IMR-90 (cell line): ENCODE measurements around the gene ATP1B4. TPM values are rescaled to one million over a fixed set of nuclear protein-coding genes. Genes with fewer than 3 reads are reported as not detected.

Experiments used
- ATAC-seq: fragments of 200-7000 bp; cut with Tn5 transposase; 2 replicates; pipeline ENCODE4 v1.9.1; 2020; ENCODE audit warnings: low read depth, mild to moderate bottlenecking, moderate library complexity
- BruUV-seq: library from RNA; stranded (reverse); fragments of 400-500 nt; replicated peaks from 2 replicates; lab custom pipeline; 2021; lab: Mats Ljungman, UMichigan
- CTCF ChIA-PET: fragments of 300-600 bp; formaldehyde crosslinking; extraction: SDS; loops from one replicate; lab custom pipeline; 2021; ENCODE audit warnings: antibody characterized with exemption; lab: Yijun Ruan, JAX
- POLR2A ChIA-PET: fragments of 300-600 bp; sonication (Branson Sonifier 250); formaldehyde crosslinking; loops from one replicate; lab custom pipeline; 2022; ENCODE audit warnings: antibody characterized with exemption; ENCODE audit not compliant: unreplicated experiment; lab: Charles Lee
- DNase-seq: peaks from one replicate; pipeline ENCODE4 v3.0.0; 2013
- H2AFZ ChIP-seq: replicated peaks from 2 replicates; pipeline ENCODE3; 2013; ENCODE audit warnings: low read length, mild to moderate bottlenecking; ENCODE audit not compliant: poor library complexity
- H2AK5ac ChIP-seq: 2 replicates; pipeline ENCODE4 v1.6.1; 2013; ENCODE audit warnings: low read depth, low read length, inconsistent platforms
- H2AK9ac ChIP-seq: replicated peaks from 2 replicates; pipeline ENCODE3; 2013; ENCODE audit warnings: mild to moderate bottlenecking, low read depth, low read length, moderate library complexity; ENCODE audit not compliant: poor library complexity
- H2BK120ac ChIP-seq: 2 replicates; pipeline ENCODE4 v1.6.1; 2013; ENCODE audit warnings: low read depth, low read length, inconsistent platforms
- H2BK15ac ChIP-seq: 3 replicates; pipeline ENCODE4 v1.6.1; 2013; ENCODE audit warnings: low read depth, low read length, inconsistent platforms
- H2BK20ac ChIP-seq: 2 replicates; pipeline ENCODE4 v1.6.1; 2013; ENCODE audit warnings: low read depth, mild to moderate bottlenecking, inconsistent platforms, low read length, moderate library complexity
- H2BK5ac ChIP-seq: 2 replicates; pipeline ENCODE4 v1.6.1; 2013; ENCODE audit warnings: mild to moderate bottlenecking, low read depth, low read length, inconsistent platforms; ENCODE audit not compliant: poor library complexity, severe bottlenecking
- H3K14ac ChIP-seq: replicated peaks from 2 replicates; pipeline ENCODE4 v1.6.1; 2013; ENCODE audit warnings: low read depth, low read length, inconsistent platforms
- H3K18ac ChIP-seq: 2 replicates; pipeline ENCODE4 v1.6.1; 2013; ENCODE audit warnings: low read depth, low read length, control low read depth
- H3K23ac ChIP-seq: 2 replicates; pipeline ENCODE4 v1.6.1; 2013; ENCODE audit warnings: low read depth, low read length, inconsistent platforms
- H3K27ac ChIP-seq: 2 replicates; pipeline ENCODE4 v1.5.1; 2013; ENCODE audit warnings: mild to moderate bottlenecking, control low read depth, low read length; ENCODE audit not compliant: insufficient read depth
- H3K27me3 ChIP-seq: 2 replicates; pipeline ENCODE4 v1.6.1; 2013; ENCODE audit warnings: low read length; ENCODE audit not compliant: control insufficient read depth, insufficient read depth
- H3K36me3 ChIP-seq: 2 replicates; pipeline ENCODE4 v1.6.1; 2013; ENCODE audit warnings: low read length, mixed read lengths; ENCODE audit not compliant: control insufficient read depth, insufficient read depth
- H3K4ac ChIP-seq: 2 replicates; pipeline ENCODE4 v1.6.1; 2013; ENCODE audit warnings: low read depth, low read length, inconsistent platforms
- H3K4me1 ChIP-seq: 2 replicates; pipeline ENCODE4 v1.6.1; 2013; ENCODE audit warnings: low read length, mixed read lengths; ENCODE audit not compliant: control insufficient read depth, insufficient read depth
- H3K4me2 ChIP-seq: 2 replicates; pipeline ENCODE4 v1.6.1; 2013; ENCODE audit warnings: low read depth, mild to moderate bottlenecking, control low read depth, low read length, moderate library complexity
- H3K4me3 ChIP-seq: 2 replicates; pipeline ENCODE4 v1.5.1; 2013; ENCODE audit warnings: low read depth, mild to moderate bottlenecking, control low read depth, low read length, moderate library complexity; ENCODE audit not compliant: insufficient read depth
- H3K56ac ChIP-seq: 2 replicates; pipeline ENCODE4 v1.6.1; 2013; ENCODE audit warnings: low read length, inconsistent platforms; ENCODE audit not compliant: insufficient read depth; ENCODE audit errors: extremely low read depth
- H3K79me1 ChIP-seq, 2 experiments: 2 replicates each; pipeline ENCODE4 v1.6.1; 2013; ENCODE audit warnings: low read length in 2 of 2, inconsistent platforms in 1 of 2, low read depth in 1 of 2
- H3K9ac ChIP-seq: 2 replicates; pipeline ENCODE4 v1.6.1; 2013; ENCODE audit warnings: low read depth, low read length, control low read depth
- H3K9me1 ChIP-seq: 2 replicates; pipeline ENCODE4 v1.6.1; 2013; ENCODE audit warnings: low read length, inconsistent platforms; ENCODE audit not compliant: insufficient read depth
- H3K9me3 ChIP-seq: 2 replicates; pipeline ENCODE4 v1.6.1; 2013; ENCODE audit warnings: low read length; ENCODE audit not compliant: control insufficient read depth, insufficient read depth
- H4K20me1 ChIP-seq: 2 replicates; pipeline ENCODE4 v1.6.1; 2013; ENCODE audit warnings: low read length, inconsistent platforms; ENCODE audit not compliant: insufficient read depth
- H4K5ac ChIP-seq: 2 replicates; pipeline ENCODE4 v1.6.1; 2013; ENCODE audit warnings: mild to moderate bottlenecking, low read depth, low read length, control low read depth
- H4K8ac ChIP-seq, 2 experiments: 2 replicates each; pipeline ENCODE4 v1.6.1; 2013; ENCODE audit warnings: low read depth in 2 of 2, low read length in 2 of 2, control low read depth in 1 of 2, inconsistent platforms in 1 of 2
- H4K91ac ChIP-seq: 2 replicates; pipeline ENCODE4 v1.6.1; 2013; ENCODE audit warnings: low read depth, low read length, inconsistent platforms; ENCODE audit not compliant: insufficient read depth
- BHLHE40 ChIP-seq: fragments of 150-350 bp; IDR thresholded peaks from 2 replicates; pipeline ENCODE4 v1.6.1; 2016; ENCODE audit warnings: mild to moderate bottlenecking, low read depth, low read length
- CEBPB ChIP-seq: IDR thresholded peaks from 2 replicates; pipeline ENCODE4 v1.6.1; 2012; ENCODE audit warnings: low read depth, low read length, improper control_type of control experiment
- CHD1 ChIP-seq: IDR thresholded peaks from 2 replicates; pipeline ENCODE4 v1.6.1; 2012; ENCODE audit warnings: low read depth, low read length, improper control_type of control experiment
- CTCF ChIP-seq: conservative IDR thresholded peaks from 2 replicates; pipeline ENCODE4 v1.5.1; 2012; ENCODE audit warnings: mild to moderate bottlenecking, low read depth, low read length, improper control_type of control experiment
- ELK1 ChIP-seq: fragments of 150-350 bp; IDR thresholded peaks from 2 replicates; pipeline ENCODE4 v1.6.1; 2016; ENCODE audit warnings: low read depth, mild to moderate bottlenecking, low read length, moderate library complexity, borderline replicate concordance
- FOS ChIP-seq: fragments of 150-350 bp; IDR thresholded peaks from 2 replicates; pipeline ENCODE4 v1.6.1; 2016; ENCODE audit warnings: low read depth, low read length
- MAFK ChIP-seq: IDR thresholded peaks from 2 replicates; pipeline ENCODE4 v1.6.1; 2012; ENCODE audit warnings: low read depth, low read length, improper control_type of control experiment
- MAZ ChIP-seq: IDR thresholded peaks from 2 replicates; pipeline ENCODE4 v1.6.1; 2012; ENCODE audit warnings: low read depth, mild to moderate bottlenecking, low read length, improper control_type of control experiment, moderate library complexity, borderline replicate concordance
- MXI1 ChIP-seq: IDR thresholded peaks from 2 replicates; pipeline ENCODE4 v1.6.1; 2012; ENCODE audit warnings: low read depth, mild to moderate bottlenecking, low read length, moderate library complexity, borderline replicate concordance
- NFE2L2 ChIP-seq: fragments of 150-350 bp; IDR thresholded peaks from 2 replicates; pipeline ENCODE4 v1.6.1; 2016; ENCODE audit warnings: low read depth, mild to moderate bottlenecking, low read length
- POLR2A ChIP-seq: IDR thresholded peaks from 2 replicates; pipeline ENCODE4 v1.6.1; 2012; ENCODE audit warnings: mild to moderate bottlenecking, low read depth, low read length
- RAD21 ChIP-seq: IDR thresholded peaks from 2 replicates; pipeline ENCODE4 v1.6.1; 2012; ENCODE audit warnings: low read length, improper control_type of control experiment
- RCOR1 ChIP-seq: IDR thresholded peaks from 2 replicates; pipeline ENCODE4 v1.6.1; 2012; ENCODE audit warnings: mild to moderate bottlenecking, low read length, improper control_type of control experiment; ENCODE audit not compliant: insufficient replicate concordance
- RFX5 ChIP-seq: IDR thresholded peaks from 2 replicates; pipeline ENCODE4 v1.8.0; 2012; ENCODE audit warnings: low read depth, mild to moderate bottlenecking, low read length, moderate library complexity
- SMC3 ChIP-seq: fragments of 150-350 bp; IDR thresholded peaks from 2 replicates; pipeline ENCODE4 v1.6.1; 2016; ENCODE audit warnings: low read depth, mild to moderate bottlenecking, antibody characterized with exemption, low read length, moderate library complexity
- WGBS, 2 experiments: methylation state at CpG; one replicate each; pipeline versions ENCODE4 v1.1.5 to v1.1.7; 2013; ENCODE audit warnings: missing lambda C conversion rate in 2 of 2; ENCODE audit not compliant: insufficient read length in 1 of 2; ENCODE audit errors: extremely low coverage in 2 of 2; 5-methylcytosine and 5-hydroxymethylcytosine counted together
- dilution Hi-C: fragments of 300-500 bp; cut with HindIII; formaldehyde crosslinking; loops from one replicate; pipeline ENCODE4 v1.14.3; 2018; ENCODE audit warnings: low sequenced_read_pairs; ENCODE audit not compliant: unreplicated experiment
- in situ Hi-C: fragments of 300-500 bp; cut with MboI; formaldehyde crosslinking; loops from 3 replicates; pipeline ENCODE4 v1.14.3; 2019; ENCODE audit warnings: low sequenced_read_pairs, inconsistent platforms, mixed read lengths
- intact Hi-C: fragments of 100-400 bp; cut with micrococcal nuclease; formaldehyde crosslinking; loops from 2 replicates; pipeline ENCODE4 v1.10.0; 2022
- polyA plus RNA-seq, 3 experiments: library from polyadenylated mRNA; depleted of rRNA; stranded (reverse); fragments of >200 nt; gene quantifications; 2 replicates each; pipeline ENCODE4 v1.2.3, GENCODE V29; 2012; ENCODE audit warnings: low replicate concordance in 1 of 3
- total RNA-seq: library from RNA; depleted of rRNA; stranded (reverse); fragments of >200 nt; gene quantifications from 2 replicates; pipeline ENCODE4 v1.2.3, GENCODE V29; 2012
- TF ChIP-seq, protein P1 (sequence below): fragments of 150-350 bp; IDR thresholded peaks from 2 replicates; pipeline ENCODE4 v1.6.1; 2017; ENCODE audit warnings: mild to moderate bottlenecking, antibody characterized with exemption, low read length, low read depth

The ATP1B4 gene
- total and polyA plus RNA-seq, 2 of the 4 experiments (the other 2 are of a cell fraction), result not detected

- Histone ChIP-seq H3K27me3 (peaks cover 6% of the 10 kb centered on the region), H3K9me3 (no peaks in the 10 kb centered on the region), H3K27ac (no peak overlapping the region), H2AK9ac (no peak overlapping the region), H4K8ac (no peak overlapping the region), H3K18ac (no peak overlapping the region), H2BK20ac (no peak overlapping the region), H4K20me1 (no peaks in the 10 kb centered on the region), H3K79me1 (no peaks in the 10 kb centered on the region), H2BK120ac (no peak overlapping the region), H2BK15ac (no peak overlapping the region), H3K36me3 (no peaks in the 10 kb centered on the region), H3K4ac (no peak overlapping the region), H3K4me1 (no peaks in the 10 kb centered on the region), H3K9me1 (no peaks in the 10 kb centered on the region), H4K5ac (no peak overlapping the region), H3K4me2 (no peak overlapping the region), H2AK5ac (no peak overlapping the region), H3K23ac (no peak overlapping the region), H2BK5ac (no peak overlapping the region), H2AFZ (no peak overlapping the region), H3K14ac (no peak overlapping the region), H3K56ac (no peak overlapping the region), H4K91ac (no peak overlapping the region), H3K4me3 (no peak overlapping the region), H3K9ac (no peak overlapping the region)
- intact Hi-C loops, result loop anchor here (10.0 kb wide), 1 partner anchor 158 kb away; no protein-coding TSS in a partner anchor
- no TSS peak for BruUV-seq
- ChIA-PET POLR2A (no interaction called here), CTCF (interaction anchor here (1.2 kb wide), 1 partner anchor 21 kb away, joined by 3 read pairs; no protein-coding TSS in a partner anchor)
- WGBS, 2 experiments, result no CpG with 5 or more reads among the region's 5 CpGs
- in situ Hi-C loops, result no loop called here
- TF ChIP-seq RFX5 (no peak), CHD1 (no peak), RAD21 (no peak), MAFK (no peak), CTCF (no peak), FOS (no peak), RCOR1 (no peak), MAZ (no peak), CEBPB (no peak), NFE2L2 (no peak), SMC3 (no peak), MXI1 (no peak), ELK1 (no peak), POLR2A (no peak), BHLHE40 (no peak)
- TF ChIP-seq, protein P1, sequence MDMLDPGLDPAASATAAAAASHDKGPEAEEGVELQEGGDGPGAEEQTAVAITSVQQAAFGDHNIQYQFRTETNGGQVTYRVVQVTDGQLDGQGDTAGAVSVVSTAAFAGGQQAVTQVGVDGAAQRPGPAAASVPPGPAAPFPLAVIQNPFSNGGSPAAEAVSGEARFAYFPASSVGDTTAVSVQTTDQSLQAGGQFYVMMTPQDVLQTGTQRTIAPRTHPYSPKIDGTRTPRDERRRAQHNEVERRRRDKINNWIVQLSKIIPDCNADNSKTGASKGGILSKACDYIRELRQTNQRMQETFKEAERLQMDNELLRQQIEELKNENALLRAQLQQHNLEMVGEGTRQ, result no peak
- dilution Hi-C loops, result no loop called here
- ATAC-seq, result 0 out of 2 replicates have a peak, but pooled peaks have one; percentile 46
- peak; percentile 29 for DNase-seq
Measured at GRCh38 chrX:120316587-120317283, 45.2 kb upstream of the ATP1B4 start.
